OCI-LY3 (cell line): ENCODE results near the gene COL4A1.

ENCODE experiments used
- CTCF ChIP-seq: fragments of 200-600, 300-600 bp; sonication (generic); IDR thresholded peaks from 2 replicates; pipeline ENCODE4 v1.5.1; 2014; ENCODE audit warnings: antibody characterized with exemption, low read length, low read depth
- EZH2phosphoT487 ChIP-seq: fragments of 200-600 bp; shearing (Covaris generic); IDR thresholded peaks from 2 replicates; pipeline ENCODE4 v1.6.1; 2018; ENCODE audit warnings: antibody characterized with exemption, mixed run types, low read depth

GRCh38 chr13:110280985-110281688 is 25.8 kb downstream of the COL4A1 start:
- TF ChIP-seq CTCF (no peak), EZH2phosphoT487 (no peak)
